PC-3 (cell line): ENCODE results near the gene LRRC56. TPM values are rescaled to one million over a fixed set of nuclear protein-coding genes. Genes with fewer than 3 reads are reported as not detected.

Experiments used
- ATAC-seq: fragments of 200-7000 bp; cut with Tn5 transposase; 2 replicates; pipeline ENCODE4 v1.9.1; 2020; ENCODE audit warnings: mild to moderate bottlenecking, moderate library complexity
- BruUV-seq: library from RNA; stranded (reverse); fragments of 400-500 nt; replicated peaks from 2 replicates; lab custom pipeline; 2021; lab: Mats Ljungman, UMichigan
- CTCF ChIA-PET: fragments of 300-600 bp; sonication (Branson Sonifier 250); formaldehyde crosslinking; loops from one replicate; lab custom pipeline; 2022; ENCODE audit warnings: antibody characterized with exemption; lab: Charles Lee
- POLR2A ChIA-PET: fragments of 300-600 bp; sonication (Branson Sonifier 250); formaldehyde crosslinking; loops from one replicate; lab custom pipeline; 2022; ENCODE audit warnings: antibody characterized with exemption; ENCODE audit not compliant: unreplicated experiment; lab: Charles Lee
- DNase-seq: peaks from one replicate; pipeline ENCODE4 v3.0.0-alpha.2; 2015
- H2AFZ ChIP-seq: fragments of 300-600 bp; sonication (generic); 2 replicates; pipeline ENCODE4 v1.6.0; 2016; ENCODE audit warnings: antibody characterized with exemption, low read length
- H3F3A ChIP-seq: fragments of 300-600 bp; sonication (generic); one replicate; pipeline ENCODE4 v1.6.0; 2017; ENCODE audit warnings: antibody characterized with exemption, low read length, control low read depth, mild to moderate bottlenecking; ENCODE audit not compliant: unreplicated experiment
- H3K27ac ChIP-seq: fragments of 300-600 bp; sonication (generic); 2 replicates; pipeline ENCODE4 v1.5.1; 2016; ENCODE audit warnings: mild to moderate bottlenecking, low read length
- H3K27me3 ChIP-seq: fragments of 300-600 bp; sonication (generic); 2 replicates; pipeline ENCODE4 v1.6.1; 2016; ENCODE audit warnings: low read length, mixed read lengths
- H3K36me3 ChIP-seq: fragments of 300-600 bp; sonication (generic); 2 replicates; pipeline ENCODE4 v1.6.1; 2016; ENCODE audit warnings: low read depth, mixed run types, low read length, mixed read lengths
- H3K4me1 ChIP-seq: fragments of 300-600 bp; sonication (generic); 2 replicates; pipeline ENCODE4 v1.5.1; 2016; ENCODE audit warnings: low read length; ENCODE audit not compliant: insufficient read depth
- H3K4me2 ChIP-seq: fragments of 300-600 bp; sonication (generic); 2 replicates; pipeline ENCODE4 v1.6.0; 2016; ENCODE audit warnings: low read length
- H3K4me3 ChIP-seq: fragments of 300-600 bp; sonication (generic); 2 replicates; pipeline ENCODE4 v1.5.1; 2016; ENCODE audit warnings: mild to moderate bottlenecking, low read length, mixed read lengths
- H3K79me2 ChIP-seq: fragments of 300-600 bp; sonication (generic); 2 replicates; pipeline ENCODE4 v1.6.1; 2017; ENCODE audit warnings: low read length, mixed read lengths
- H3K9ac ChIP-seq: fragments of 300-600 bp; sonication (generic); 2 replicates; pipeline ENCODE4 v1.6.0; 2016; ENCODE audit warnings: mild to moderate bottlenecking, low read length
- H3K9me2 ChIP-seq: fragments of 300-600 bp; sonication (generic); replicated peaks from 2 replicates; pipeline ENCODE4 v1.6.1; 2016; ENCODE audit warnings: mixed run types, low read length, mixed read lengths
- H3K9me3 ChIP-seq: fragments of 300-600 bp; sonication (generic); 2 replicates; pipeline ENCODE4 v1.6.1; 2016; ENCODE audit warnings: low read length, mixed read lengths
- H4K20me1 ChIP-seq: fragments of 300-600 bp; sonication (generic); 2 replicates; pipeline ENCODE4 v1.6.1; 2016; ENCODE audit warnings: low read length, mixed read lengths
- CTCF ChIP-seq: fragments of 300-600 bp; sonication (generic); conservative IDR thresholded peaks from 2 replicates; pipeline ENCODE4 v1.5.1; 2017; ENCODE audit warnings: antibody characterized with exemption, low read depth, mild to moderate bottlenecking, low read length
- EZH2 ChIP-seq: fragments of 300-600 bp; sonication (generic); IDR thresholded peaks from one replicate; pipeline ENCODE4 v1.6.1; 2017; ENCODE audit warnings: antibody characterized with exemption, mild to moderate bottlenecking, low read length; ENCODE audit not compliant: unreplicated experiment
- EZH2phosphoT487 ChIP-seq: fragments of 300-600 bp; sonication (generic); IDR thresholded peaks from 2 replicates; pipeline ENCODE4 v1.6.1; 2018; ENCODE audit warnings: mild to moderate bottlenecking, antibody characterized with exemption, low read length, borderline replicate concordance
- intact Hi-C: fragments of 100-400 bp; cut with micrococcal nuclease; formaldehyde crosslinking; loops from 2 replicates; pipeline ENCODE4 v1.9.0; 2023
- total RNA-seq: library from RNA; depleted of rRNA; stranded (reverse); fragments of >200 nt; gene quantifications from 2 replicates; pipeline ENCODE4 v1.2.3, GENCODE V29; 2014

The LRRC56 gene
- total RNA-seq, 1 experiment from 2014 or later, result 1.5 TPM

- no peaks in the 10 kb centered on the region for H3K27me3 ChIP-seq
- peak overlapping the region; percentile 74 for H3K9ac ChIP-seq
- H3K27ac ChIP-seq, result no peak overlapping the region
- H2AFZ ChIP-seq, result peak overlapping the region; percentile 97
- CTCF ChIA-PET, result no interaction called here
- peak overlapping the region; percentile 97 for H3K4me3 ChIP-seq
- H3K4me2 ChIP-seq, result peak overlapping the region; percentile 99
- H4K20me1 ChIP-seq, result peaks cover 30% of the 10 kb centered on the region
- no TSS peak for BruUV-seq
- intact Hi-C loops, result no loop called here
- H3K36me3 ChIP-seq, result peaks cover 3% of the 10 kb centered on the region; the same call in 1 of the 2 replicates
- ATAC-seq, result no peak; the same call in 1 of the 2 replicates
- peaks cover 24% of the 10 kb centered on the region for H3K4me1 ChIP-seq
- no peaks in the 10 kb centered on the region for H3F3A ChIP-seq
- no peaks in the 10 kb centered on the region for H3K9me2 ChIP-seq
- peaks cover 45% of the 10 kb centered on the region for H3K79me2 ChIP-seq
- TF ChIP-seq EZH2phosphoT487 (no peak), CTCF (no peak), EZH2 (no peak)
- DNase-seq, result no peak
- H3K9me3 ChIP-seq, result no peaks in the 10 kb centered on the region
- POLR2A ChIA-PET, result no interaction called here
Observed at GRCh38 chr11:574632-575312, 37.4 kb downstream of the LRRC56 start.

DNA sequence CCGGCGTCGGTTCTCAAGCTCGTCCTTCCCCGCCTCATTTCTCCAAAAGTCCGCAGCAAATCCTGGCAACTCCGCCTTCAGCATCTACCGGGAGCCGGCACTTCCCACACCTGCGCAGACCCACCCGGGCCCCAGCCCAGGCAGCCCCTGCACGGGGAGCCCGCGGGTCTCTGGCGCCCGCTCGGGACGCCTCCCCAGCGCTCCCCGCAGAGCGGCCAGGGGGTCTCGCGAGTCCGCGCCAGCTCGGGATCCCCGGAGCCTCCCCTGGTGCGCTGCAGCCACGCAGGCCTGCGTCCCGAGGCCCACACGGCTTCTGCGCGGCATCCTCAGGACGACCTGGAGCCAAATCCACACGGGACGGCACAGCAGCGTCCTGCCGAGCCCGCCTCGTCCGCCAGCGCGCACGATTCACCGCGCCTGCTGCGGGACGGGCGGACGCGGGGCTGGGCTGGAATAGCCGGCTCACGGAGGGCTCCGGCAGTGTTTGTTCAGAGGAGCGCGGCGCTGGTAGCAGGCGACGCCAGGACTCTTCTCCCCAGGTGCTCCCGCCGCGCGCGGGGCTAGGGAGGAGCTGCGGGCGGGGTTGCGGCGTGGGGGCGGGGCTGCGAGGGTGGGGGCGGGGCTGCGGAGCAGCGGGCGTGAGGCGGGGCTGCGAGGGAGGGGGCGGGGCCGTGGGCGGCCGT lies 38.1 kb downstream of the LRRC56 start:
- Histone ChIP-seq H3K79me2 (peaks cover 51% of the 10 kb centered on the region), H3K9me3 (no peaks in the 10 kb centered on the region), H3K4me2 (peak overlapping the region; percentile 99), H3K9me2 (no peaks in the 10 kb centered on the region), H3K4me3 (peak overlapping the region; percentile 97), H3K36me3 (peaks cover 3% of the 10 kb centered on the region; the same call in 1 of the 2 replicates), H3F3A (no peaks in the 10 kb centered on the region), H3K4me1 (peaks cover 24% of the 10 kb centered on the region), H2AFZ (peak overlapping the region; percentile 97), H3K27ac (no peak overlapping the region), H3K9ac (peak overlapping the region; percentile 74), H4K20me1 (peaks cover 37% of the 10 kb centered on the region), H3K27me3 (no peaks in the 10 kb centered on the region)
- ChIA-PET CTCF (no interaction called here), POLR2A (interaction anchor here (0.5 to 1.0 kb wide), 7 partner anchors 14 to 242 kb away, joined by 3 to 7 read pairs (median 4); partner anchors contain the start of gene RNH1)
- peak; percentile 59 for DNase-seq
- TF ChIP-seq CTCF, result no peak
- TF ChIP-seq EZH2phosphoT487, result no peak
- TF ChIP-seq EZH2, result no peak
- TSS peak; percentile 61 for BruUV-seq
- intact Hi-C loops, result no loop called here
- ATAC-seq, result peak; percentile 54
